Measurements from ENCODE around the gene SS18L1.

Gene SS18L1

DNA sequence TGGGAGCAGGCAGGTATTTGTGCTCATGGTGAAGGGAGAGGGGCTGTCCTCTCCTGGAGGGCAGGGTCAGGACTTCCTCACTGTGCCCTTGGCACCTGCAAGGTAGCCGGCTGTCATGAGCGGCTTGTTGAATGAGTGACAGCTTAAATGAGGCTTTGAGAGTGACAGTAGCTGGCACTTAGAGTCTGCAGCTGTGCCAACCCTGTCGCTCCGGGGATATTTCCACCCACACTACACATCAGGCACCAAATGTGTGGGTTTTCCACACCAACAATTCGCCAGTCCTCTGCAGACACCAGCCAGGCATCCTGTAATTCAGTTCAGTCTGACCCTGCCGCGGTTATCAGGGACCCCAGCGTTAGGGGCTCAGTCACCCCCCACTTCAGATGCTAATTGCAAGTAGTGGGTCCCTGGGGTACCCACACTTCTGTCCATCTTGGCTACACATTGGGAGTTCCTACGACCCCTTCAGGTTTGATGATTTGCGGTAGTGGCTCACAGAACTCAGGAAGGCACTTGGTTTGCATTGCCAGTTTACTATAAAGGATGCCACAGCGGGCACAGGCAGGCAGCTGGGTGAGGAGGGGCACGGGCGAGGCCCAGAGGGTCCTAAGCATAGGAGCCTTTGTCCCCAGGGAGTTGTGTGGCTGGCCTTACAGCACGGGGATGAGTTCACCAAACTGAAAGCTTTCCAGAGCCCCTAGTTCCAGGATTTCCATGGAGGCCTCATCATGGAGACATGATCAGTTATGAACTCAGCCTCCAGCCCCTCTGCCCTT lies 48.4 kb downstream of the SS18L1 start:
- no peak overlapping the region for H3K4me3 ChIP-seq (ENCODE audit: low read depth, low read length)
- TF ChIP-seq, protein P1, sequence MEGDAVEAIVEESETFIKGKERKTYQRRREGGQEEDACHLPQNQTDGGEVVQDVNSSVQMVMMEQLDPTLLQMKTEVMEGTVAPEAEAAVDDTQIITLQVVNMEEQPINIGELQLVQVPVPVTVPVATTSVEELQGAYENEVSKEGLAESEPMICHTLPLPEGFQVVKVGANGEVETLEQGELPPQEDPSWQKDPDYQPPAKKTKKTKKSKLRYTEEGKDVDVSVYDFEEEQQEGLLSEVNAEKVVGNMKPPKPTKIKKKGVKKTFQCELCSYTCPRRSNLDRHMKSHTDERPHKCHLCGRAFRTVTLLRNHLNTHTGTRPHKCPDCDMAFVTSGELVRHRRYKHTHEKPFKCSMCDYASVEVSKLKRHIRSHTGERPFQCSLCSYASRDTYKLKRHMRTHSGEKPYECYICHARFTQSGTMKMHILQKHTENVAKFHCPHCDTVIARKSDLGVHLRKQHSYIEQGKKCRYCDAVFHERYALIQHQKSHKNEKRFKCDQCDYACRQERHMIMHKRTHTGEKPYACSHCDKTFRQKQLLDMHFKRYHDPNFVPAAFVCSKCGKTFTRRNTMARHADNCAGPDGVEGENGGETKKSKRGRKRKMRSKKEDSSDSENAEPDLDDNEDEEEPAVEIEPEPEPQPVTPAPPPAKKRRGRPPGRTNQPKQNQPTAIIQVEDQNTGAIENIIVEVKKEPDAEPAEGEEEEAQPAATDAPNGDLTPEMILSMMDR (conservative IDR thresholded peaks at IDR 0.05; ENCODE audit: low read depth, low read length), result no peak
- DNase-seq (ENCODE audit: low read depth), result no peak

DNA sequence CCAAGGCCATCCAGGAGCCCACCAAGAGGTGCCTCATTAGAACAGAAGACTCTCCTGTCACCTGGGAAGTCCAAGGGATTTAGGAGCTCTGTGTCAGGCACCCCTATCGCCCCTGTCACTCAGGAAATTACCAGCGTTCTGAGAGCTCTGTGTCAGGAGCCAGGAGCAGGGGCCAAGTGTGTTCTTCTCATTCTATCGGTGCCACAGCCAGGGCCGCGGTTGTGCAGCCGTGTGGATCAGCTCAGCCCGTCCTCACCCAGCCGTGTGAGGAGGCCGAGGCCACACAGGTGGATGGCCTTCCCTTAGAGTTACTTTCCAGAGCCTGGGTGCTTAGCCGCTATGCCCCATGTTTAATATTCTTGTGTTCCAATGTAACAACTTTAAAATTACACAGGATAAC lies 49.1 kb downstream of the SS18L1 start:
- no peak overlapping the region for H3K4me3 ChIP-seq (ENCODE audit: low read depth, low read length)
- DNase-seq (ENCODE audit: low read depth), result no peak
- TF ChIP-seq, protein P1 (conservative IDR thresholded peaks at IDR 0.05; ENCODE audit: low read depth, low read length), result no peak

DNA sequence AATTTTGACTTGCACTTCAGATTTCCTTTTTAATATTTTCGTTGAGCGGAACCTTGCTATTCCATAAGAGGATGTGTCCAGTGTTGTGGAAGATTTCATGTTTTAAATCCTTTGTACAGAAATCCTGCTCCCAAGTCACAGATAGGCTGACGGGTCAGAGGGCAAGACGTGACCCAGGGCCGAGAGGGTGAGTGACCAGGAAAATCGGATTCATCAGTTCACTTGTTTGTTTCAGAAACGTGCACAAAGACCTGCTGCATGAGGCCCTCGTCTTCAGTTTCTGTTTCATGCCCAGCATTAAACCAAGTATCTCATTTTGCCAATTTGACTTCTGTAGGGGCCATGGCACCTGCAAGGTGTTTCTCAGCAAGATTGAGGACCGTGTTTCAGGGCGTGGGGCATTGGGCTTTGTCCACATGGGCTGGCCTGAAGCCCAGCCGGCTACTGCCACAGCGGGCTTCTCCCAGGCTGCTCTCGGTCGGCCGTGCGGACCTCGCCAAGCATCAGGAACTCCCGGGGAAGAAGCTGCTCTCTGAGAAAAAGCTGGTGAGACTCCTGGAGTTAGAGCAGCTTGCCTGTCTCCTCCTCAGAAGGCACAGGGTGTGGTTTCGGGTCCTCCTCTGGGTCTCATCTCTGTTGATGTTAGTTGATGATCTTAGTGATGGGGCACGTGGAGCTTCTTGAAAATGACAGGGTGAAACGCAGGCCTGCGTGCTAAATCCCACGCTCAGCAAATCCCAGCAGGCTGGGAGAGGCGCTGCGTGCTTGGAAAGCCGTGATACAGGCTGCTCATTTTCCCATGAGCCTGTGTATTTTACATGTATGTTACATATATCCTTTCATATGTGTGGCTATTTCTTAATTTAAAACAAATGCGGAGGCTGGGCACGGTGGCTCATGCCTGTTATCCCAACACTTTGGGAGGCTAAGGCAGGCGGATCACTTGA lies 49.8 kb downstream of the SS18L1 start:
- H3K4me3 ChIP-seq (ENCODE audit: low read depth, low read length), result no peak overlapping the region
- TF ChIP-seq, protein P1 (conservative IDR thresholded peaks at IDR 0.05; ENCODE audit: low read depth, low read length), result no peak
- no peak for DNase-seq (ENCODE audit: low read depth)

DNA sequence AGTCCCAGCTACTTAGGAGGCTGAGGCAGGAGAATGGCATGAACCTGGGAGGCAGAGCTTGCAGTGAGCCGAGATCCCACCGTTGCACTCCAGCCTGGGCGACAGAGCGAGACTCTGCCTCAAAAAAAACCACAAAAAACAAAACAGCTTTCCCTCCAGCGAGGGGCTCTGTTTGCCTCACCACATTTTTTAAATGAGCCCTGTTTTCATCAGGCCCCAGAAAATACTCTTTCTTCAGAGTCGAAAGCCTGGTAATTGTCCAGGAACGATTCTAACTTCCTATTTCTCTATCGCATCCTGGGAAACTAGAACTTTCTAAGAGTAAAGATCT lies 51.5 kb downstream of the SS18L1 start:
- DNase-seq (ENCODE audit: low read depth), result no peak
- TF ChIP-seq, protein P1 (conservative IDR thresholded peaks at IDR 0.05; ENCODE audit: low read depth, low read length), result no peak
- H3K4me3 ChIP-seq (ENCODE audit: low read depth, low read length), result no peak overlapping the region

DNA sequence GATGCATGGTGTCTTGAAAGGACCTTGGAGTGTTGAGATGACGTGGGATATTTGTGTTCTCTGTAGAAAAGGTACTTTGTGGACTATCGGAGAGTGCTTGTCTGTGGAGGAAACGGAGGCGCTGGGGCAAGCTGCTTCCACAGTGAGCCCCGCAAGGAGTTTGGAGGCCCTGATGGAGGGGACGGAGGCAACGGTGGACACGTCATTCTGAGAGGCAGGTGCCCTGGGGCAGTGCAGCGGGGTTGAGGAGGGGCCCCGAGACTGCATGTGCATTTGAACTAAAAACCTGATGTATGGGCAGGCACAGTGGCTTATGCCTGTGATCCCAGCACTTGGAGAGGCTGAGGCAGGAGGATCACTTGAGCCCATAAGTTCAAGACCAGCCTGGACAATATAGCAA lies 52.2 kb downstream of the SS18L1 start:
- H3K4me3 ChIP-seq (ENCODE audit: low read depth, low read length), result no peak overlapping the region
- TF ChIP-seq, protein P1 (conservative IDR thresholded peaks at IDR 0.05; ENCODE audit: low read depth, low read length), result no peak

DNA sequence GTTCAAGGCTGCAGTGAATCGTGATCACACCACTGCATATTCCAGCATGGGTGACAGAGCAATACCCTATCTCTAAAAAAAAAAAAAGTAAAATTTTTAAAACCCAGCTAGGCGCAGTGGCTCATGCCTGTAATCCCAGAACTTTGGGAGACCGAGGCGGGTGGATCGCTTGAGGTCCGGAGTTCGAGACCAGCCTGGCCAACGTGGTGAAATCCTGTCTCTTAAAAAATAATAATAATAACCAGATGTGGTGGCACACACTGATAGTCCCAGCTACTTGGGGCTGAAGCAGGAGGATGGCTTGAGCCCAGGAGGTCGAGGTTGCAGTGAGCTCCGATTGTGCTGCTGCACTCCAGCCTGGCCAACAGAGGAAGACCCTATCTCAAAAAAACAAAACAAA lies 52.7 kb downstream of the SS18L1 start:
- H3K4me3 ChIP-seq (ENCODE audit: low read depth, low read length), result no peak overlapping the region
- TF ChIP-seq, protein P1 (conservative IDR thresholded peaks at IDR 0.05; ENCODE audit: low read depth, low read length), result no peak
- no peak for DNase-seq (ENCODE audit: low read depth)

More for the DNA sequence above, 52.2 kb downstream of the SS18L1 start:
- no peak for DNase-seq (ENCODE audit: low read depth)

Measured in choroid plexus epithelial cell (primary cell).